ENCODE results near the gene B2M. TPM values are rescaled to one million over a fixed set of nuclear protein-coding genes. Genes with fewer than 3 reads are reported as not detected.
A peak's percentile ranks its signal among the peaks of the same experiment; 100 is the strongest.

B2M gene
- total RNA-seq, 4 donors from 2014 or later: 2,538 to 3,855 (median 2,897) TPM

- Histone ChIP-seq H3K4me3 (replicated peaks in 1 of 3) (no peak overlapping the region), H3K27me3 (no peaks in the 10 kb centered on the region), H3K9me3 (no peaks in the 10 kb centered on the region), H3K4me1 (peaks cover 22 to 25% of the 10 kb centered on the region in 2 donors), H3K36me3 (no peaks in the 10 kb centered on the region), H3K27ac (no peak overlapping the region)
- 65 to 67% methylated on average over 5 of the region's 5 CpGs for WGBS, 2 donors
- no peak for TF ChIP-seq POLR2A (IDR thresholded peaks at IDR 0.05)
- no peak for TF ChIP-seq CTCF (IDR thresholded peaks at IDR 0.05)
- no peak for DNase-seq
- intact Hi-C loops (cut with DNase I): loop anchor here (5.0 to 10.0 kb wide), 2 partner anchors 71 to 82 kb away; partner anchors contain the start of gene TRIM69
Measured at GRCh38 chr15:44666210-44667038, 44.9 kb upstream of the B2M start.

- intact Hi-C loops (cut with DNase I): loop anchor here (5.0 to 10.0 kb wide), 2 partner anchors 70 to 82 kb away; partner anchors contain the start of gene TRIM69
- Histone ChIP-seq H3K27me3 (no peaks in the 10 kb centered on the region), H3K4me3 (replicated peaks in 1 of 3) (no peak overlapping the region), H3K36me3 (no peaks in the 10 kb centered on the region), H3K9me3 (no peaks in the 10 kb centered on the region), H3K27ac (no peak overlapping the region), H3K4me1 (peaks cover 20 to 25% of the 10 kb centered on the region in 2 donors)
- no peak for DNase-seq
- 65 to 70% methylated on average over 3 of the region's 3 CpGs for WGBS, 2 donors
- no peak for TF ChIP-seq CTCF (IDR thresholded peaks at IDR 0.05)
- no peak for TF ChIP-seq POLR2A (IDR thresholded peaks at IDR 0.05)
Measured at GRCh38 chr15:44667039-44667360, 44.3 kb upstream of the B2M start.

GRCh38 chr15:44668921-44669320 lies 42.4 kb upstream of the B2M start:
- Histone ChIP-seq H3K4me3 (replicated peaks in 1 of 3) (no peak overlapping the region), H3K9me3 (no peaks in the 10 kb centered on the region), H3K27ac (no peak overlapping the region), H3K27me3 (no peaks in the 10 kb centered on the region), H3K36me3 (no peaks in the 10 kb centered on the region), H3K4me1 (peaks cover 11 to 24% of the 10 kb centered on the region in 2 donors)
- no peak for DNase-seq
- intact Hi-C loops (cut with DNase I): loop anchor here (5.0 to 10.0 kb wide), 2 partner anchors 68 to 84 kb away; partner anchors contain the start of gene TRIM69
- TF ChIP-seq POLR2A (IDR thresholded peaks at IDR 0.05) (no peak), CTCF (IDR thresholded peaks at IDR 0.05) (no peak)
- WGBS, 2 donors: 72 to 100% methylated on average over 2 of the region's 2 CpGs

- peak overlapping the region; percentile 22 to 82 (median 53) for H3K27ac ChIP-seq
- intact Hi-C loops (cut with DNase I): no loop called here
- no peak for TF ChIP-seq POLR2A (IDR thresholded peaks at IDR 0.05)
- no peak for TF ChIP-seq CTCF (IDR thresholded peaks at IDR 0.05)
- peaks cover 9 to 18% of the 10 kb centered on the region in 2 donors for H3K4me1 ChIP-seq
- no peaks in the 10 kb centered on the region for H3K27me3 ChIP-seq
- 72 to 80% methylated on average over 6 of the region's 6 CpGs for WGBS, 2 donors
- no peak overlapping the region for H3K4me3 ChIP-seq (replicated peaks in 1 of 3)
- H3K9me3 ChIP-seq: no peaks in the 10 kb centered on the region
- peak; percentile 33 to 48 for DNase-seq
- H3K36me3 ChIP-seq: no peaks in the 10 kb centered on the region
Measured at GRCh38 chr15:44670087-44670950, 41.0 kb upstream of the B2M start.

Measured in thyroid gland (tissue), 4 donors.